IMR-90 (cell line): ENCODE data around the gene USP7. TPM values are rescaled to one million over a fixed set of nuclear protein-coding genes. Genes with fewer than 3 reads are reported as not detected.

Source experiments
- ATAC-seq: fragments of 200-7000 bp; cut with Tn5 transposase; 2 replicates; pipeline ENCODE4 v1.9.1; 2020; ENCODE audit warnings: low read depth, mild to moderate bottlenecking, moderate library complexity
- BruUV-seq: library from RNA; stranded (reverse); fragments of 400-500 nt; replicated peaks from 2 replicates; lab custom pipeline; 2021; lab: Mats Ljungman, UMichigan
- CTCF ChIA-PET: fragments of 300-600 bp; formaldehyde crosslinking; extraction: SDS; loops from one replicate; lab custom pipeline; 2021; ENCODE audit warnings: antibody characterized with exemption; lab: Yijun Ruan, JAX
- POLR2A ChIA-PET: fragments of 300-600 bp; sonication (Branson Sonifier 250); formaldehyde crosslinking; loops from one replicate; lab custom pipeline; 2022; ENCODE audit warnings: antibody characterized with exemption; ENCODE audit not compliant: unreplicated experiment; lab: Charles Lee
- DNase-seq: peaks from one replicate; pipeline ENCODE4 v3.0.0; 2013
- H2AFZ ChIP-seq: replicated peaks from 2 replicates; pipeline ENCODE3; 2013; ENCODE audit warnings: low read length, mild to moderate bottlenecking; ENCODE audit not compliant: poor library complexity
- H2AK5ac ChIP-seq: 2 replicates; pipeline ENCODE4 v1.6.1; 2013; ENCODE audit warnings: low read depth, low read length, inconsistent platforms
- H2AK9ac ChIP-seq: replicated peaks from 2 replicates; pipeline ENCODE3; 2013; ENCODE audit warnings: mild to moderate bottlenecking, low read depth, low read length, moderate library complexity; ENCODE audit not compliant: poor library complexity
- H2BK120ac ChIP-seq: 2 replicates; pipeline ENCODE4 v1.6.1; 2013; ENCODE audit warnings: low read depth, low read length, inconsistent platforms
- H2BK15ac ChIP-seq: 3 replicates; pipeline ENCODE4 v1.6.1; 2013; ENCODE audit warnings: low read depth, low read length, inconsistent platforms
- H2BK20ac ChIP-seq: 2 replicates; pipeline ENCODE4 v1.6.1; 2013; ENCODE audit warnings: low read depth, mild to moderate bottlenecking, inconsistent platforms, low read length, moderate library complexity
- H2BK5ac ChIP-seq: 2 replicates; pipeline ENCODE4 v1.6.1; 2013; ENCODE audit warnings: mild to moderate bottlenecking, low read depth, low read length, inconsistent platforms; ENCODE audit not compliant: poor library complexity, severe bottlenecking
- H3K14ac ChIP-seq: replicated peaks from 2 replicates; pipeline ENCODE4 v1.6.1; 2013; ENCODE audit warnings: low read depth, low read length, inconsistent platforms
- H3K18ac ChIP-seq: 2 replicates; pipeline ENCODE4 v1.6.1; 2013; ENCODE audit warnings: low read depth, low read length, control low read depth
- H3K23ac ChIP-seq: 2 replicates; pipeline ENCODE4 v1.6.1; 2013; ENCODE audit warnings: low read depth, low read length, inconsistent platforms
- H3K27ac ChIP-seq: 2 replicates; pipeline ENCODE4 v1.5.1; 2013; ENCODE audit warnings: mild to moderate bottlenecking, control low read depth, low read length; ENCODE audit not compliant: insufficient read depth
- H3K27me3 ChIP-seq: 2 replicates; pipeline ENCODE4 v1.6.1; 2013; ENCODE audit warnings: low read length; ENCODE audit not compliant: control insufficient read depth, insufficient read depth
- H3K36me3 ChIP-seq: 2 replicates; pipeline ENCODE4 v1.6.1; 2013; ENCODE audit warnings: low read length, mixed read lengths; ENCODE audit not compliant: control insufficient read depth, insufficient read depth
- H3K4ac ChIP-seq: 2 replicates; pipeline ENCODE4 v1.6.1; 2013; ENCODE audit warnings: low read depth, low read length, inconsistent platforms
- H3K4me1 ChIP-seq: 2 replicates; pipeline ENCODE4 v1.6.1; 2013; ENCODE audit warnings: low read length, mixed read lengths; ENCODE audit not compliant: control insufficient read depth, insufficient read depth
- H3K4me2 ChIP-seq: 2 replicates; pipeline ENCODE4 v1.6.1; 2013; ENCODE audit warnings: low read depth, mild to moderate bottlenecking, control low read depth, low read length, moderate library complexity
- H3K4me3 ChIP-seq: 2 replicates; pipeline ENCODE4 v1.5.1; 2013; ENCODE audit warnings: low read depth, mild to moderate bottlenecking, control low read depth, low read length, moderate library complexity; ENCODE audit not compliant: insufficient read depth
- H3K56ac ChIP-seq: 2 replicates; pipeline ENCODE4 v1.6.1; 2013; ENCODE audit warnings: low read length, inconsistent platforms; ENCODE audit not compliant: insufficient read depth; ENCODE audit errors: extremely low read depth
- H3K79me1 ChIP-seq, 2 experiments: 2 replicates each; pipeline ENCODE4 v1.6.1; 2013; ENCODE audit warnings: low read length in 2 of 2, inconsistent platforms in 1 of 2, low read depth in 1 of 2
- H3K9ac ChIP-seq: 2 replicates; pipeline ENCODE4 v1.6.1; 2013; ENCODE audit warnings: low read depth, low read length, control low read depth
- H3K9me1 ChIP-seq: 2 replicates; pipeline ENCODE4 v1.6.1; 2013; ENCODE audit warnings: low read length, inconsistent platforms; ENCODE audit not compliant: insufficient read depth
- H3K9me3 ChIP-seq: 2 replicates; pipeline ENCODE4 v1.6.1; 2013; ENCODE audit warnings: low read length; ENCODE audit not compliant: control insufficient read depth, insufficient read depth
- H4K20me1 ChIP-seq: 2 replicates; pipeline ENCODE4 v1.6.1; 2013; ENCODE audit warnings: low read length, inconsistent platforms; ENCODE audit not compliant: insufficient read depth
- H4K5ac ChIP-seq: 2 replicates; pipeline ENCODE4 v1.6.1; 2013; ENCODE audit warnings: mild to moderate bottlenecking, low read depth, low read length, control low read depth
- H4K8ac ChIP-seq, 2 experiments: 2 replicates each; pipeline ENCODE4 v1.6.1; 2013; ENCODE audit warnings: low read depth in 2 of 2, low read length in 2 of 2, control low read depth in 1 of 2, inconsistent platforms in 1 of 2
- H4K91ac ChIP-seq: 2 replicates; pipeline ENCODE4 v1.6.1; 2013; ENCODE audit warnings: low read depth, low read length, inconsistent platforms; ENCODE audit not compliant: insufficient read depth
- BHLHE40 ChIP-seq: fragments of 150-350 bp; IDR thresholded peaks from 2 replicates; pipeline ENCODE4 v1.6.1; 2016; ENCODE audit warnings: mild to moderate bottlenecking, low read depth, low read length
- CEBPB ChIP-seq: IDR thresholded peaks from 2 replicates; pipeline ENCODE4 v1.6.1; 2012; ENCODE audit warnings: low read depth, low read length, improper control_type of control experiment
- ELK1 ChIP-seq: fragments of 150-350 bp; IDR thresholded peaks from 2 replicates; pipeline ENCODE4 v1.6.1; 2016; ENCODE audit warnings: low read depth, mild to moderate bottlenecking, low read length, moderate library complexity, borderline replicate concordance
- FOS ChIP-seq: fragments of 150-350 bp; IDR thresholded peaks from 2 replicates; pipeline ENCODE4 v1.6.1; 2016; ENCODE audit warnings: low read depth, low read length
- NFE2L2 ChIP-seq: fragments of 150-350 bp; IDR thresholded peaks from 2 replicates; pipeline ENCODE4 v1.6.1; 2016; ENCODE audit warnings: low read depth, mild to moderate bottlenecking, low read length
- RAD21 ChIP-seq: IDR thresholded peaks from 2 replicates; pipeline ENCODE4 v1.6.1; 2012; ENCODE audit warnings: low read length, improper control_type of control experiment
- RCOR1 ChIP-seq: IDR thresholded peaks from 2 replicates; pipeline ENCODE4 v1.6.1; 2012; ENCODE audit warnings: mild to moderate bottlenecking, low read length, improper control_type of control experiment; ENCODE audit not compliant: insufficient replicate concordance
- RFX5 ChIP-seq: IDR thresholded peaks from 2 replicates; pipeline ENCODE4 v1.8.0; 2012; ENCODE audit warnings: low read depth, mild to moderate bottlenecking, low read length, moderate library complexity
- SMC3 ChIP-seq: fragments of 150-350 bp; IDR thresholded peaks from 2 replicates; pipeline ENCODE4 v1.6.1; 2016; ENCODE audit warnings: low read depth, mild to moderate bottlenecking, antibody characterized with exemption, low read length, moderate library complexity
- WGBS, 2 experiments: methylation state at CpG; one replicate each; pipeline versions ENCODE4 v1.1.5 to v1.1.7; 2013; ENCODE audit warnings: missing lambda C conversion rate in 2 of 2; ENCODE audit not compliant: insufficient read length in 1 of 2; ENCODE audit errors: extremely low coverage in 2 of 2; 5-methylcytosine and 5-hydroxymethylcytosine counted together
- dilution Hi-C: fragments of 300-500 bp; cut with HindIII; formaldehyde crosslinking; loops from one replicate; pipeline ENCODE4 v1.14.3; 2018; ENCODE audit warnings: low sequenced_read_pairs; ENCODE audit not compliant: unreplicated experiment
- in situ Hi-C: fragments of 300-500 bp; cut with MboI; formaldehyde crosslinking; loops from 3 replicates; pipeline ENCODE4 v1.14.3; 2019; ENCODE audit warnings: low sequenced_read_pairs, inconsistent platforms, mixed read lengths
- intact Hi-C: fragments of 100-400 bp; cut with micrococcal nuclease; formaldehyde crosslinking; loops from 2 replicates; pipeline ENCODE4 v1.10.0; 2022
- polyA plus RNA-seq, 3 experiments: library from polyadenylated mRNA; depleted of rRNA; stranded (reverse); fragments of >200 nt; gene quantifications; 2 replicates each; pipeline ENCODE4 v1.2.3, GENCODE V29; 2012; ENCODE audit warnings: low replicate concordance in 1 of 3
- total RNA-seq: library from RNA; depleted of rRNA; stranded (reverse); fragments of >200 nt; gene quantifications from 2 replicates; pipeline ENCODE4 v1.2.3, GENCODE V29; 2012
- TF ChIP-seq, protein P1 (sequence below): conservative IDR thresholded peaks from 2 replicates; pipeline ENCODE4 v1.5.1; 2012; ENCODE audit warnings: mild to moderate bottlenecking, low read depth, low read length, improper control_type of control experiment
- TF ChIP-seq, protein P2 (sequence below): fragments of 150-350 bp; IDR thresholded peaks from 2 replicates; pipeline ENCODE4 v1.6.1; 2017; ENCODE audit warnings: mild to moderate bottlenecking, antibody characterized with exemption, low read length, low read depth

USP7 gene
- total and polyA plus RNA-seq, 2 of the 4 experiments (the other 2 are of a cell fraction): 17.8 to 28.3 TPM

- Histone ChIP-seq H4K8ac (no peak overlapping the region), H3K9me3 (no peaks in the 10 kb centered on the region), H3K79me1 (peaks cover 25 to 37% of the 10 kb centered on the region in 2 experiments), H3K27me3 (no peaks in the 10 kb centered on the region), H2AK5ac (no peak overlapping the region), H3K4ac (no peak overlapping the region), H4K5ac (no peak overlapping the region), H3K36me3 (peaks cover 64% of the 10 kb centered on the region), H4K91ac (no peak overlapping the region), H2AFZ (no peak overlapping the region), H2BK120ac (no peak overlapping the region), H3K9me1 (no peaks in the 10 kb centered on the region), H3K9ac (no peak overlapping the region), H3K4me1 (no peaks in the 10 kb centered on the region), H3K27ac (no peak overlapping the region), H3K14ac (no peak overlapping the region), H2BK5ac (no peak overlapping the region), H4K20me1 (peaks cover 3% of the 10 kb centered on the region; the same call in 1 of the 2 replicates), H3K4me3 (no peak overlapping the region), H3K56ac (no peak overlapping the region), H3K4me2 (no peak overlapping the region), H2AK9ac (no peak overlapping the region), H2BK15ac (no peak overlapping the region), H3K23ac (no peak overlapping the region), H3K18ac (no peak overlapping the region), H2BK20ac (no peak overlapping the region)
- CTCF ChIA-PET: interaction anchor here (0.7 to 1.0 kb wide), 2 partner anchors 110 to 1564 kb away, joined by 3 read pairs; no protein-coding TSS in a partner anchor
- no peak for TF ChIP-seq RFX5
- TF ChIP-seq, protein P1, sequence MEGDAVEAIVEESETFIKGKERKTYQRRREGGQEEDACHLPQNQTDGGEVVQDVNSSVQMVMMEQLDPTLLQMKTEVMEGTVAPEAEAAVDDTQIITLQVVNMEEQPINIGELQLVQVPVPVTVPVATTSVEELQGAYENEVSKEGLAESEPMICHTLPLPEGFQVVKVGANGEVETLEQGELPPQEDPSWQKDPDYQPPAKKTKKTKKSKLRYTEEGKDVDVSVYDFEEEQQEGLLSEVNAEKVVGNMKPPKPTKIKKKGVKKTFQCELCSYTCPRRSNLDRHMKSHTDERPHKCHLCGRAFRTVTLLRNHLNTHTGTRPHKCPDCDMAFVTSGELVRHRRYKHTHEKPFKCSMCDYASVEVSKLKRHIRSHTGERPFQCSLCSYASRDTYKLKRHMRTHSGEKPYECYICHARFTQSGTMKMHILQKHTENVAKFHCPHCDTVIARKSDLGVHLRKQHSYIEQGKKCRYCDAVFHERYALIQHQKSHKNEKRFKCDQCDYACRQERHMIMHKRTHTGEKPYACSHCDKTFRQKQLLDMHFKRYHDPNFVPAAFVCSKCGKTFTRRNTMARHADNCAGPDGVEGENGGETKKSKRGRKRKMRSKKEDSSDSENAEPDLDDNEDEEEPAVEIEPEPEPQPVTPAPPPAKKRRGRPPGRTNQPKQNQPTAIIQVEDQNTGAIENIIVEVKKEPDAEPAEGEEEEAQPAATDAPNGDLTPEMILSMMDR: no peak
- TF ChIP-seq, protein P2, sequence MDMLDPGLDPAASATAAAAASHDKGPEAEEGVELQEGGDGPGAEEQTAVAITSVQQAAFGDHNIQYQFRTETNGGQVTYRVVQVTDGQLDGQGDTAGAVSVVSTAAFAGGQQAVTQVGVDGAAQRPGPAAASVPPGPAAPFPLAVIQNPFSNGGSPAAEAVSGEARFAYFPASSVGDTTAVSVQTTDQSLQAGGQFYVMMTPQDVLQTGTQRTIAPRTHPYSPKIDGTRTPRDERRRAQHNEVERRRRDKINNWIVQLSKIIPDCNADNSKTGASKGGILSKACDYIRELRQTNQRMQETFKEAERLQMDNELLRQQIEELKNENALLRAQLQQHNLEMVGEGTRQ: no peak
- no peak for TF ChIP-seq ELK1
- TF ChIP-seq RAD21: no peak
- TF ChIP-seq RCOR1: no peak
- TF ChIP-seq NFE2L2: no peak
- TF ChIP-seq SMC3: no peak
- no peak for TF ChIP-seq BHLHE40
- TF ChIP-seq CEBPB: no peak
- TF ChIP-seq FOS: no peak
- in situ Hi-C loops: no loop called here
- DNase-seq (no peak), ATAC-seq (no peak)
- POLR2A ChIA-PET: no interaction called here
- dilution Hi-C loops: no loop called here
- intact Hi-C loops: no loop called here
- no TSS peak for BruUV-seq
- 100% methylated on average over 1 of the region's 3 CpGs; no CpG with 5 or more reads in 1 of the 2 experiments for WGBS, 2 experiments
Observed at GRCh38 chr16:8898660-8899318, 64.9 kb downstream of the USP7 start.
